OCI-LY7 (cell line): Measurements from ENCODE around the gene GPS1.

Experiments
- EZH2phosphoT487 ChIP-seq: fragments of 200-600 bp; sonication (generic); IDR thresholded peaks from 2 replicates; pipeline ENCODE4 v1.6.1; 2018; ENCODE audit warnings: low read depth, borderline replicate concordance, mild to moderate bottlenecking, mixed run types, antibody characterized with exemption, low read length, moderate library complexity, mixed read lengths
- TF ChIP-seq, protein P1 (sequence below): fragments of 200-600 bp; sonication (generic); conservative IDR thresholded peaks from 2 replicates; pipeline ENCODE4 v1.5.1; 2014; ENCODE audit warnings: mild to moderate bottlenecking, antibody characterized with exemption, low read length, moderate library complexity, mixed read lengths

DNA sequence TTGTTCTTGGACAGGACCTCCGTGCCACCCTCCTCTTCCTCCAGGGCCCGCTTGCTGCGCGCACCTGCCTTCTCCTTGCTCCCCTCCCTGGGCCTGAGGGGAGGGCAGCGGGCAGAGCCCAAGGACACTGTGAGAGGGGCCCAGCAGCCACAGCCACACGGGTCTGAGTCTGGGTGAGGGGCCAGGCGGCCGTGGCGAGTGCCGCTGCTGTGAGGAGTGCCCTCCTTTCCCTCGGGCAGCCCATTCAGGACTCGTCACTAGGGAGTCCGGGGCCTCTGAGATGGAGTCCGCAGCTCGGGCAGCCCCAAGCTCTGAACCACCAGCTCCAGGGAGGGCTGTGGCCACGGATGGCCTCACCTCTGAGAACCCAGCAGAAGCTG is 8.3 kb downstream of the GPS1 start:
- TF ChIP-seq, protein P1, sequence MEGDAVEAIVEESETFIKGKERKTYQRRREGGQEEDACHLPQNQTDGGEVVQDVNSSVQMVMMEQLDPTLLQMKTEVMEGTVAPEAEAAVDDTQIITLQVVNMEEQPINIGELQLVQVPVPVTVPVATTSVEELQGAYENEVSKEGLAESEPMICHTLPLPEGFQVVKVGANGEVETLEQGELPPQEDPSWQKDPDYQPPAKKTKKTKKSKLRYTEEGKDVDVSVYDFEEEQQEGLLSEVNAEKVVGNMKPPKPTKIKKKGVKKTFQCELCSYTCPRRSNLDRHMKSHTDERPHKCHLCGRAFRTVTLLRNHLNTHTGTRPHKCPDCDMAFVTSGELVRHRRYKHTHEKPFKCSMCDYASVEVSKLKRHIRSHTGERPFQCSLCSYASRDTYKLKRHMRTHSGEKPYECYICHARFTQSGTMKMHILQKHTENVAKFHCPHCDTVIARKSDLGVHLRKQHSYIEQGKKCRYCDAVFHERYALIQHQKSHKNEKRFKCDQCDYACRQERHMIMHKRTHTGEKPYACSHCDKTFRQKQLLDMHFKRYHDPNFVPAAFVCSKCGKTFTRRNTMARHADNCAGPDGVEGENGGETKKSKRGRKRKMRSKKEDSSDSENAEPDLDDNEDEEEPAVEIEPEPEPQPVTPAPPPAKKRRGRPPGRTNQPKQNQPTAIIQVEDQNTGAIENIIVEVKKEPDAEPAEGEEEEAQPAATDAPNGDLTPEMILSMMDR = no peak
- no peak for TF ChIP-seq EZH2phosphoT487
